ENCODE data around the gene CEP43. TPM values are rescaled to one million over a fixed set of nuclear protein-coding genes. Genes with fewer than 3 reads are reported as not detected.

The CEP43 gene
- total RNA-seq, 1 donor from 2014 or later = 16.0 TPM

GRCh38 chr6:166954118-166954713 lies 45.0 kb upstream of the CEP43 start:
- H3K36me3 ChIP-seq (ENCODE audit: insufficient read depth, low read length) = no peaks in the 10 kb centered on the region

DNA sequence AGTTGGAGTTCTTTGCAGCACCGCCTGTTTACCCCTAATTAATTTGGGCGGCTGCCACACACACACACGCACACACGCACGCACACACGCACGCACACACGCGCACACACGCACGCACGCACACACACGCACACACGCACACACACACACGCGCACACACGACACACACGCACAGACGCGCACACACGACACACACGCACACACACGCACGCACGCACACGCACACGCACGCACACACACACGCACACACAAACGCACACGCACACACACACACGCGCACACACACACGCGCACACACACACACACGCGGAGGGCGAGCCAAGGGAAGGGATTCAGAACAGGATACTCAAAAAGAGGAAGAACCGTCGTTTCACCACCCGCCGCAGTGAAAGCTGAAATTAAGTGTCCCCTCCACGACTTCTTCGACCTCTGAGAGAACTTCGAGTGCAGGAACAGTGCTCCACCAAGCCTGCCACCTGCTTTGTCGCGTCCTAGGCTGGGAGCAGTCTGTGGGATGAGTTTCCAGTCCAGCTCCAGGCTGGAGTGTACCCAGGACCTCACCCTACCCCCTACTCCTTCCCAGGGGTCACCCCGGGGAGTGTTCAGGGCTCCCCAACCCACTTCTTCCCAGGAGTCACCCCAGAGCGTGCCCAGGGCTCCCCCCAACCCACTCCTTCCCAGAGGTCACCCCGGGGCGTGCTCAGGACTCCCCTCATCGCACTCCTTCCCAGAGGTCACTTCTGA lies 43.9 kb upstream of the CEP43 start:
- peak overlapping the region; percentile 80 for H3K9ac ChIP-seq (ENCODE audit: low read length)
- peak overlapping the region; percentile 98 for H2AFZ ChIP-seq (ENCODE audit: low read depth, low read length)
- H3K27ac Mint-ChIP-seq (ENCODE audit: unreplicated experiment) = no peak overlapping the region
- H3K9me3 ChIP-seq (ENCODE audit: insufficient read depth, low read depth, low read length) = no peaks in the 10 kb centered on the region
- H3K27me3 Mint-ChIP-seq (ENCODE audit: low read depth, unreplicated experiment) = no peaks in the 10 kb centered on the region
- H3K4me1 Mint-ChIP-seq (ENCODE audit: low read depth, unreplicated experiment) = peaks cover 16% of the 10 kb centered on the region
- H3K36me3 ChIP-seq (ENCODE audit: insufficient read depth, low read length) = no peaks in the 10 kb centered on the region
- H3K4me1 ChIP-seq (ENCODE audit: insufficient read depth, low read length) = peaks cover 14% of the 10 kb centered on the region
- TF ChIP-seq EZH2 (IDR thresholded peaks at IDR 0.05; ENCODE audit: insufficient read depth, low read length) (no peak), CTCF (IDR thresholded peaks at IDR 0.05; ENCODE audit: insufficient read depth, low read depth, low read length) (no peak)
- no peak overlapping the region for H3K27ac ChIP-seq (ENCODE audit: low read depth, low read length)
- peaks cover 2% of the 10 kb centered on the region for H3K9me3 Mint-ChIP-seq (ENCODE audit: unreplicated experiment)
- no peak for FAIRE-seq
- H3K27me3 ChIP-seq (ENCODE audit: insufficient read depth, low read length) = no peaks in the 10 kb centered on the region
- H3K4me3 Mint-ChIP-seq (ENCODE audit: unreplicated experiment) = peak overlapping the region; percentile 86
- H3K79me2 ChIP-seq (ENCODE audit: insufficient read depth, low read length) = no peaks in the 10 kb centered on the region
- H3K4me3 ChIP-seq (ENCODE audit: insufficient read depth, low read depth, low read length) = peak overlapping the region; percentile 78
- H3K4me2 ChIP-seq (ENCODE audit: low read length) = peak overlapping the region; percentile 98
- no peak for DNase-seq (ENCODE audit: low read depth)
- no peaks in the 10 kb centered on the region for H4K20me1 ChIP-seq (ENCODE audit: insufficient read depth, low read length)
- H3K36me3 Mint-ChIP-seq (ENCODE audit: low read depth, unreplicated experiment) = peaks cover 5% of the 10 kb centered on the region

More at GRCh38 chr6:166954118-166954713, 45.0 kb upstream of the CEP43 start:
- no peaks in the 10 kb centered on the region for H3K79me2 ChIP-seq (ENCODE audit: insufficient read depth, low read length)
- H3K4me3 Mint-ChIP-seq (ENCODE audit: unreplicated experiment) = no peak overlapping the region
- no peak overlapping the region for H2AFZ ChIP-seq (ENCODE audit: low read depth, low read length)
- FAIRE-seq (no peak), DNase-seq (ENCODE audit: low read depth) (no peak)
- H3K27ac Mint-ChIP-seq (ENCODE audit: unreplicated experiment) = no peak overlapping the region
- no peak overlapping the region for H3K4me3 ChIP-seq (ENCODE audit: insufficient read depth, low read depth, low read length)
- no peaks in the 10 kb centered on the region for H3K27me3 Mint-ChIP-seq (ENCODE audit: low read depth, unreplicated experiment)
- TF ChIP-seq CTCF (IDR thresholded peaks at IDR 0.05; ENCODE audit: insufficient read depth, low read depth, low read length) (no peak), EZH2 (IDR thresholded peaks at IDR 0.05; ENCODE audit: insufficient read depth, low read length) (no peak)
- H3K9ac ChIP-seq (ENCODE audit: low read length) = no peak overlapping the region
- H3K27me3 ChIP-seq (ENCODE audit: insufficient read depth, low read length) = no peaks in the 10 kb centered on the region
- H3K9me3 Mint-ChIP-seq (ENCODE audit: unreplicated experiment) = peaks cover 2% of the 10 kb centered on the region
- peaks cover 14% of the 10 kb centered on the region for H3K4me1 ChIP-seq (ENCODE audit: insufficient read depth, low read length)
- peaks cover 6% of the 10 kb centered on the region for H3K36me3 Mint-ChIP-seq (ENCODE audit: low read depth, unreplicated experiment)
- no peak overlapping the region for H3K4me2 ChIP-seq (ENCODE audit: low read length)
- no peak overlapping the region for H3K27ac ChIP-seq (ENCODE audit: low read depth, low read length)
- H3K9me3 ChIP-seq (ENCODE audit: insufficient read depth, low read depth, low read length) = no peaks in the 10 kb centered on the region
- H4K20me1 ChIP-seq (ENCODE audit: insufficient read depth, low read length) = no peaks in the 10 kb centered on the region
- peaks cover 14% of the 10 kb centered on the region for H3K4me1 Mint-ChIP-seq (ENCODE audit: low read depth, unreplicated experiment)
